Esophagus (tissue), 2 donors: ENCODE results near the gene PACSIN2. TPM values are rescaled to one million over a fixed set of nuclear protein-coding genes. Genes with fewer than 3 reads are reported as not detected.

Experiments used
- H3K27ac ChIP-seq, 2 donors: one replicate each; pipeline ENCODE4 v1.5.1; 2013; ENCODE audit warnings: low read depth in 2 of 2, mild to moderate bottlenecking in 2 of 2, inconsistent platforms in 1 of 2, low read length in 1 of 2, moderate library complexity in 1 of 2
- H3K27me3 ChIP-seq, 2 donors: one replicate each; pipeline ENCODE4 v1.6.1; 2013; ENCODE audit warnings: low read length in 2 of 2, control low read depth in 1 of 2, mild to moderate bottlenecking in 1 of 2; ENCODE audit not compliant: insufficient read depth in 2 of 2, control insufficient read depth in 1 of 2
- H3K36me3 ChIP-seq, 2 donors: one replicate each; pipeline ENCODE4 v1.6.1; 2013; ENCODE audit warnings: low read length in 1 of 2; ENCODE audit not compliant: control insufficient read depth in 2 of 2, insufficient read depth in 2 of 2
- H3K4me1 ChIP-seq, 2 donors: one replicate each; pipeline ENCODE4 v1.6.1; 2013; ENCODE audit warnings: low read length in 1 of 2; ENCODE audit not compliant: control insufficient read depth in 2 of 2, insufficient read depth in 2 of 2
- H3K4me3 ChIP-seq, 2 donors: one replicate each; pipeline ENCODE4 v1.5.1; 2013; ENCODE audit warnings: low read length in 2 of 2, mild to moderate bottlenecking in 2 of 2, low read depth in 1 of 2, moderate library complexity in 1 of 2
- H3K9me3 ChIP-seq, 2 donors: one replicate each; pipeline ENCODE4 v1.6.1; 2013; ENCODE audit warnings: mild to moderate bottlenecking in 2 of 2, low read depth in 1 of 2, low read length in 1 of 2, moderate library complexity in 1 of 2; ENCODE audit not compliant: control insufficient read depth in 2 of 2, insufficient read depth in 1 of 2
- WGBS, 2 donors: extraction: QIAGEN DNeasy Blood & Tissue Kit; methylation state at CpG; one replicate each; pipeline ENCODE4 v1.1.7; 2013; 5-methylcytosine and 5-hydroxymethylcytosine counted together
- polyA plus RNA-seq, 2 donors: library from polyadenylated mRNA; stranded (reverse); fragments of 200-250 nt; gene quantifications; one replicate each; pipeline ENCODE4 v1.2.3, GENCODE V29; 2013
- donor health status: healthy with polysubstance abuse.
- donor health status: Bipolar disorder and iron deficiency.

Gene PACSIN2
- polyA plus RNA-seq, 2 donors = 17.1 to 20.3 TPM

- WGBS, 2 donors = 70 to 77% methylated on average over 26 of the region's 26 CpGs
- H3K9me3 ChIP-seq = no peaks in the 10 kb centered on the region
- H3K27me3 ChIP-seq = no peaks in the 10 kb centered on the region
- peaks cover 12 to 25% of the 10 kb centered on the region in 2 donors for H3K4me1 ChIP-seq
- peaks cover 0 to 8% of the 10 kb centered on the region in 2 donors for H3K36me3 ChIP-seq
- H3K4me3 ChIP-seq = no peak overlapping the region
- peak overlapping the region; percentile 44 to 66 for H3K27ac ChIP-seq
Observed at GRCh38 chr22:42907404-42908373, 107.3 kb downstream of the PACSIN2 start.

- Histone ChIP-seq H3K36me3 (peaks cover 0 to 12% of the 10 kb centered on the region in 2 donors), H3K4me3 (no peak overlapping the region), H3K27me3 (no peaks in the 10 kb centered on the region), H3K9me3 (no peaks in the 10 kb centered on the region), H3K27ac (peak overlapping the region; percentile 35 to 69), H3K4me1 (peaks cover 10 to 25% of the 10 kb centered on the region in 2 donors)
- 62 to 73% methylated on average over 6 of the region's 6 CpGs for WGBS, 2 donors
Observed at GRCh38 chr22:42906605-42907348, 108.2 kb downstream of the PACSIN2 start.

GRCh38 chr22:42905702-42906183, 109.2 kb downstream of the PACSIN2 start:
- Histone ChIP-seq H3K27me3 (no peaks in the 10 kb centered on the region), H3K4me3 (no peak overlapping the region), H3K36me3 (peaks cover 0 to 15% of the 10 kb centered on the region in 2 donors), H3K9me3 (no peaks in the 10 kb centered on the region), H3K4me1 (peaks cover 10 to 25% of the 10 kb centered on the region in 2 donors), H3K27ac (peak overlapping the region; percentile 11 to 61)
- WGBS, 2 donors = 18 to 44% methylated on average over 4 to 5 of the region's 5 CpGs

DNA sequence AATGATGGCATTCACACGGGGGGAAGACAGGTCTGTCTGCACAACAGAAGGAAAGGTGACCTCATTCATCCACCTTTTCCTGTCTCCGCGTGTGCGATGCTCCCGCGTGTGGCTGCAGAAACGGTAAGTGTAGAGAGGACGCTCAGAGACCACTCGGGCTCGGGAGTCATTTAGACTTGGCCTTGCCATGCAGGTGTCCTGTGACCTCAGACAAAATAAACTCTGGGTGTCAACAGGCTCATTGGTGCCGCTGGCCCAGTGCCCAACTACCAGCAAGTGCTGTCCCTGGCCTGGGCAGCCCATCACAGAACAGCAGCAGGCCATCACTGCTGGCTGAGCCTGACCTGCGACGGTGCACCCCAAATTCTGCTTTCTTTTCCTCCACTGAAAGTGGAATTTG, 109.7 kb downstream of the PACSIN2 start:
- WGBS, 2 donors = 76 to 79% methylated on average over 13 of the region's 13 CpGs
- peaks cover 10 to 25% of the 10 kb centered on the region in 2 donors for H3K4me1 ChIP-seq

DNA sequence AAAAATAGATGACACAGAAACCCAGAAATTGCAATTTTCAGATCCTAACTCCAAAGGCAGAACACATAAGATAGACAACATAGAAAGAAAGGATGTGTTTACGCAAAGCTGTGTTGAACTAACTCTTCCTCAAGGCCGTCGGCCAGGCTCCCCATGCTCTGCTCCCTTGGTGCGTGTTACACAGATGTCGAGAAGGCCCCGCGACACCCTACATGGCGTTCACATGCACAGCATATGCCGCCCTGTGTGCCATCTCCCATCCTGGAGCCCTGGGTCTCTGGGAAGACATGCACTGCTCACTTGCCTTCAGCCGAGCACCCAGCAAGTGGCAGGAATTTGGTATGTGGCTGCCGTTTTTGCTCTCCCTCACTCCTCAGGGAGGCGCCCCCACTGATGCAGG, 110.9 kb downstream of the PACSIN2 start:
- 86 to 91% methylated on average over 12 of the region's 12 CpGs for WGBS, 2 donors
- Histone ChIP-seq H3K9me3 (no peaks in the 10 kb centered on the region), H3K36me3 (peaks cover 0 to 8% of the 10 kb centered on the region in 2 donors), H3K4me3 (no peak overlapping the region), H3K27me3 (no peaks in the 10 kb centered on the region), H3K27ac (no peak overlapping the region), H3K4me1 (peaks cover 10 to 25% of the 10 kb centered on the region in 2 donors)

More for the DNA sequence above, 109.7 kb downstream of the PACSIN2 start:
- Histone ChIP-seq H3K36me3 (peaks cover 0 to 11% of the 10 kb centered on the region in 2 donors), H3K27me3 (no peaks in the 10 kb centered on the region), H3K9me3 (no peaks in the 10 kb centered on the region), H3K27ac (peak overlapping the region in 1 of 2 donors; percentile 11), H3K4me3 (no peak overlapping the region)

GRCh38 chr22:42902875-42903510, 112.0 kb downstream of the PACSIN2 start:
- Histone ChIP-seq H3K27me3 (no peaks in the 10 kb centered on the region), H3K4me3 (no peak overlapping the region)

DNA sequence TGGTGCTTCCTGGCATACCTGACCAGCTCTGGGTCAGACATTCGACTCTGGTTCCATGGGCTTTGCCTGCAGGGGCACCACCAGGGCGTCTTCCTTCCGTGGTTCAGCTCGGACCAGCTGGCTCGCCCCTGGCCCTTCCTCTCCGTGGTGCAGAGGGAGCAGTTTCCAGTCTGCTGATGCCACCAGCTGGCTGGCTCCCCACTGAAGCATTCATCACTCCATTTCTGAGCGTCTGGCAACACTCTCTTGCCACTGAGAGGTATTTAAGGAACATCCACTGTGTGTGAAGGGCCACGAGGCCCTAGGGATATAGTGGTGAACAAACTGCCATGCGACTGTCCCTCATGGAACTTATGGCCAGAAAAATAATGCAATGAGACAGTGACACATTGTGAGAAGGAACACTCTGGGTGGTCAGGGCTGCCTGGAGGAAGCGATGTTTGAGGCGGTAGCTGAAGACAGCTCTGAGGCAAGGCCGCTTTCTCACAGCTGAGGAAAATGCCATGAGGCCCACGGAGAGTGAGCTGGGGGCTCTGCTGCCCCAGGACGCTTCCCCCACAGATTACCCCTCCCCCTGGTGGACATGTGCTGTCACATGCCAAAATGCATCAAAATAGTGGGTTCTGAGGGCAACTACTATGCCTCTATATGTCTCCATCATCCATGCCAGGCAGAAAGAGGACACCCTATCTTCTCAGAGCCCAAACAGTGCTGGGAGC, 113.0 kb downstream of the PACSIN2 start:
- peaks cover 4 to 15% of the 10 kb centered on the region in 2 donors for H3K4me1 ChIP-seq
- WGBS, 2 donors = 76 to 84% methylated on average over 14 of the region's 14 CpGs
- no peaks in the 10 kb centered on the region for H3K9me3 ChIP-seq
- no peak overlapping the region for H3K4me3 ChIP-seq
- no peak overlapping the region for H3K27ac ChIP-seq
- H3K36me3 ChIP-seq = peaks cover 0 to 7% of the 10 kb centered on the region in 2 donors
- H3K27me3 ChIP-seq = no peaks in the 10 kb centered on the region

More at GRCh38 chr22:42902875-42903510, 112.0 kb downstream of the PACSIN2 start:
- peak overlapping the region; percentile 41 to 52 for H3K27ac ChIP-seq
- peaks cover 0 to 7% of the 10 kb centered on the region in 2 donors for H3K36me3 ChIP-seq
- WGBS, 2 donors = 76% methylated on average over 15 of the region's 15 CpGs
- H3K9me3 ChIP-seq = no peaks in the 10 kb centered on the region
- H3K4me1 ChIP-seq = peaks cover 10 to 19% of the 10 kb centered on the region in 2 donors

DNA sequence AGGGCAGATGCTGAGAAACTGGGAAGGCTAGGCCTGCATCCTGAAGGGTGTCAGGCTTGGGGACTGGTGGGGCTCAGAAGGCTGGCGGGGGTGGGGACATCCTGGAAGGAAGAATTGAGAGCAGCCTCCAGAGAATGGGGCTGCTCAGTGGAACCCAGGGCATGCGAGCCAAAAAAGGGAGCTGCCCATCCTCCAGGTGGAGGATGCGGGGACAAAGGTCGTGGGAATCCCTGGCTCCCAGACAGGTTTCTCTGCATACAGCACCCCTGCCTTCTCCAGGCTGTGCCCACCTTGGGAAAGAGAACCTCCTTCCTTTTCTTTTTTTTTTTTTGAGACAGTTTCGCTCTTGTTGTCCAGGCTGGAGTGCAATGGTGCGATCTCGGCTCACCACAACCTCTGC, 117.0 kb downstream of the PACSIN2 start:
- no peak overlapping the region for H3K27ac ChIP-seq
- H3K9me3 ChIP-seq = no peaks in the 10 kb centered on the region
- H3K27me3 ChIP-seq = no peaks in the 10 kb centered on the region
- H3K36me3 ChIP-seq = peaks cover 0 to 10% of the 10 kb centered on the region in 2 donors
- 82 to 91% methylated on average over 7 of the region's 7 CpGs for WGBS, 2 donors
- H3K4me1 ChIP-seq = peaks cover 2 to 3% of the 10 kb centered on the region in 2 donors
- H3K4me3 ChIP-seq = no peak overlapping the region
